Fibroblast of lung (primary cell): Measurements from ENCODE around the gene SPNS3.

Source experiments
- CTCF ChIP-seq, 2 donors: IDR thresholded peaks in 1 of 2; conservative IDR thresholded peaks in 1 of 2; 1 replicate in 1 of 2; 2 replicates in 1 of 2; pipeline ENCODE4 v1.5.1; 2011 to 2012; ENCODE audit warnings: low read length in 2 of 2, control low read depth in 1 of 2, inconsistent platforms in 1 of 2, low read depth in 1 of 2, mild to moderate bottlenecking in 1 of 2
- EZH2 ChIP-seq: IDR thresholded peaks from 2 replicates; pipeline ENCODE4 v1.5.1; 2012; ENCODE audit warnings: low read length, control low read depth, mild to moderate bottlenecking; ENCODE audit errors: missing control alignments

- TF ChIP-seq CTCF (conservative IDR thresholded peaks at IDR 0.05 in 1 of 2, IDR thresholded peaks at IDR 0.05 in 1 of 2; ENCODE audit: low read depth in 1 of 2, low read length in 2 of 2), result no peak
- TF ChIP-seq EZH2, result no peak
Measured at GRCh38 chr17:4440021-4440420, 6.3 kb downstream of the SPNS3 start.
